Stimulated activated CD4-positive, alpha-beta T cell treated with anti-CD3 and anti-CD28 coated beads, TNF-alpha, amount 100 ng/mL, for 1 hour (primary cell): ENCODE data around the gene ATXN2.

Experiments used
- DNase-seq, 3 donors: peaks; one replicate each; pipeline ENCODE4 v3.0.0-alpha.2; 2020; ENCODE audit warnings: low read depth in 3 of 3, low spot score in 1 of 3

Gene ATXN2

DNA sequence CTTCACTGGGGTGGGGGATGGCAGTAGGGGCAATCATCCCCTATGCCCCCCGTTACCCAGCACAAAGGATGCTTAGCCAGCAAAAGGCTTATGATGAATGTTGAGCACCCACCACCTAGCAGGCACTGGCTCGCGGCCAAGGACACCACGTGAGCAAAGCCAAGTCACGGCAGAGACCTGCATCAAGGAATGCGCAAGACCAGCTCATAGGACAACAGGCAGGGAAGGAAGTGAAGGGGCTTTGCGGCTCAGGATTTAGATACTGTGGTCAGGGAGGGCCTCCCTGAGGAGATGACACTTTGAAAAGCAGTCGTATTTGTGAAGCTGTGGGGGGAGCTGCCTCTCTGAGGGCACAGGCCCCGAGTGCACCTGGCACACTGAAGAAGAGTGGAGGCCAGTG lies 160.6 kb downstream of the ATXN2 start:
- DNase-seq = peak in 1 of 3 donors; percentile 37

DNA sequence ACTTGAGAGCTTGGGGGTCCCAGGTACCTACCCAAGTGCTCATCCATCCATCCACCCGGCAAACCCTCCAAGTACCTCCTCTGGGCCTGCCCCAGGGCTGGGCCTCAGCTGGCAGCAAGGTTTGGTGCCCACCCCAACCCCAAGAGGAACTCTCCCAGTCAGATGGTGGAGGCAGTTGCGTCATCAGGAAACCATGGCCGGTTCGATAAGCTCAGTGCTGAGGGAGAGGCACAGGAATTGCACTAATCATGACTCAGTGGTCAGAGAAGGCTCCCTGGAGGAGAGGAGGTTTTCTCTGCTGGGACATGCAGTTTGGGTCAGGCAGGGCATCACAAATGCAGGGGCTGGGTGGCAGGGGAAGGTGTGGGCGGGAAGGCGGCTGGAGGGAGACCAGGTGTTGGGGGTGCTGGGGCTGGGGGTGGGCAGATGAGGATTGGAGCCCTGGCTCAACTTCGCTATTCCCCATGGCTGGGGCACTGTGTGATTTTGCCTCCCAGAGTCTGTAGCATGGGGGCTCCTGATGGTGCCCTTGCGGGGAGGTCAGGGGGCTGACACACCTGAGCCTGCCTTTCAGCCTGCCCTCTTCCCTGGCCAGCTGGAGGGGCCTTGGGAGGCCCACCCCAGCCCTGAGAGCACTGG lies 161.2 kb downstream of the ATXN2 start:
- no peak for DNase-seq

DNA sequence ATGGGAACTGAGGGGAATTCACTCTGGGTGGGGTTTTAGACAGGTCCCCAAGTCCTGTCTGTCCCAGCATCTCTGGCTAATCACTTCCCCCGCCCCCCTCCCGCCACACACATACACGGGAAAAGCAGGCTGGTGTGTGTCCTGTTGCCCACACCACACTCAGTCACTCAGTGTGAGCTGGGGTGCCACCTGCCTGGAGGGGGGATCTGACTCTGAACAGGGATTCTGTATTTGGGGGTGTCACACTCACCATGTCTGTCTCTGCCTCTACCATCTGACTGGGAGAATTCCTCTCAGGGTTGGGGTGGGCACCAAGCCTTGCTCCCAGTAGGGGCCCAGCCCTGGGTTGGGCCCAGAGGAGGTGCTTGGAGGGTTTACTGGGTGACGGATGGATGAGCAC lies 162.3 kb downstream of the ATXN2 start:
- DNase-seq = no peak

DNA sequence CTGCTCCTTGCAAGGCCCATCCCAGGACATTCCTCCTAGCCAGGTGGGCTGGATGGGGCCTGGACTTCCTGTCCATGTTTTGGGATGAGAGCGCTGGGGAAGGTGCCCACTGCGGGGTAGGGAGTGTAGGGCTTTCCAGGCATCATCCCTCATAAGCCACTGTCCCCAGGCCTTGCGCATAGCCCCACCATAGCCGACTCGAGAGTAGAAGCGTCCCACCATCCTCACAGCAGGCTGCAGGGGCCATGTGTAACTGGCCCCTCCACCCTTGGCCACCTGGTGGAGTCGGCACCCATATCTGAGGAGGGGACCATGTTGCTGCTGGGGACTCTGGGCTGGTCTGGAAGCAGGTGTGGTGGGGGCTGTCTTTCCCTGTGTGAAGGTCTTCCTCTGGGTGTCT lies 162.8 kb downstream of the ATXN2 start:
- no peak for DNase-seq

DNA sequence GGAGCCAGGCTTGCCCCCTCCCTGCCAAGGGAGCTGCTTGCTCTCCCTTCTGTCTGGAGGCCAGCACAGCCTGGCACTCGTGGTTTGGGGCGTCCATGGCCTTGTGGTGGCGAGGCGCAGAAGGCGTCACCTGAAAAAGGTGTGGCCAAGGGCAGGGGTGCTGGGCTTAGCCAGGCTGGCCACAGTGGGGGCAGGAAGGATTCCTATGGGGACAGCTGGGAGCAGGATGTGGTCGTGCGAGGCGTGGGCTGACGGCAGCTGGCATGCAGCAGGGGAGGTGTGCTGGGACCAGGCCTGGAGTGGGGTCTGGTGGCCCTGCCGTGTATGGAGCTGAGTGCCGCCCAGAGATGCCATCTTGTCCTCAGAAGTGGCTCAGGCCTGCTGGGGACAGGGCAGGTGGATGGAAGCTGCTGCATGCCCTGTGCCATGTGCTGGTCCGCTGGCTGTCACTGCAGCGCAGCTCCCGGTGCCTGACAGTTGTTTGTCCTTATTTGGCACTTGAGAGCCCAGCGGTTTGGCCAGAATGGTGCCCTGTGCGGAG lies 163.4 kb downstream of the ATXN2 start:
- DNase-seq = no peak

DNA sequence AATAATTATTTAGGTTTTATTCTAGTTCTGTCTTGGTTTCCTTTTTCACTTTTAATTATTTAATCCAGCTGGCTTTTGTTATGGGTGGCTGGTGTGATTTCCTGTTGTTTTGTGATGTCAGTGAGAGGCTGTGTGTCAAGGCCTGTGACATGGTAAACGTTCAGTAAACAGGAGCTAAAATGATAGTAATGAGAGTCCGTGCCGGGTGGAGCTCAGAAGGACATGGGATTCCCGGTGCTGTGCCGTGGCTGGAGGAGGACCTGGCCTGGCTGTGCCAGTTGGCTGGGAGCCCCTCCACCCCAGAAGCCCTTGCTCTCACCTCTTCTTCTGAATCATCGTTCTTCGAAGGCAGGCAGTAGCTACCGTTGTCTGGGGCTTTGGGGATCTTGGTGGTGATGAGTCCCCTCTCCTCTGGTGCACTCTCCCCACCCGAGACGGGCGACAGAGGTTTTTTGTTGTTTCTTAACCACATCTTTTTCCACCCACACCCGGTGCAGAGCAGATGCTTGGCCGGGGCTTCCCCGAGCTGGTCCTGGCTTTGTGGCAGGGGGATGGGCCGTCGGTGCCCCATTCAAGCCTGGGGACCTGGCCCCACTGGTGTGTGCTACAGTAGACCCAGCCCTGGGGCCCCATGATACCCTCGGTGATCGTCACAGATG lies 164.3 kb downstream of the ATXN2 start:
- peak; percentile 62 to 81 (median 79) for DNase-seq

DNA sequence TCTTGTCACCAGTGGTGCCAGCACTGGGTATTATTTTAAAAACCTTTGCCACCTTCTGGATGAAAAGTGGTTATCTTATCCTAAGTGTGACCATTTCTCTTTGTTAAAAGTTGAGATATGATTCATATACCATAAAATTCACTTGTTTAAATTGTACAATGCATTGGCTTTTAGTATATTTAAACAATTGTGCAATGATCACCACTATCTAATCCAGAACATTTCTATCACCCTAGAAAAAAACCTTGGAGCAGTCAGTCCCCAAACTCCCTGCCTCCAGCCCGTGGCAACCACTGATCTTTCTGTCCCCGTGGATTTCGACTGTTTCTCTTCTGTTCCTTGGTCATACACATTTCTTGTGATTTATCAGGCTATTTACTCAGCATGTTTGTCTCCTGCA lies 165.1 kb downstream of the ATXN2 start:
- no peak for DNase-seq

DNA sequence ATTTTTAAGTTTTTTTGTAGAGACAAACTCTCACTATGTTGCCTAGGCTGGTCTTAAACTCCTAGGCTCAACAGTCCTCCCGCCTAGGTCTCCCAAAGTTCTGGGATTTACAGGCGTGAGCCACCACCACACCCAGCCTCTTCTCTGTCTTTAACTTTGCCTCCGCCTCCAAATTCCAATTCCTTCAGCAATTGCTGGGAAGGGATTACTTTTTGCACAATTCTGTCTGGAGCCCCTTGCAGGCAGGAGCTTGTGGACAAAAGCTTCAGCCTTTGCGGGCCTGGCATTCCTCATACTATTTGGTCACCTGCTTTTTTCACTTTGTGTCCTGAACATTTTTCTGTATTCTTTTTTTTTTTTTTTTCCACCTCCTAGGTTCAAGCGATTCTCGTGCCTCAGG lies 167.3 kb downstream of the ATXN2 start:
- DNase-seq = no peak

DNA sequence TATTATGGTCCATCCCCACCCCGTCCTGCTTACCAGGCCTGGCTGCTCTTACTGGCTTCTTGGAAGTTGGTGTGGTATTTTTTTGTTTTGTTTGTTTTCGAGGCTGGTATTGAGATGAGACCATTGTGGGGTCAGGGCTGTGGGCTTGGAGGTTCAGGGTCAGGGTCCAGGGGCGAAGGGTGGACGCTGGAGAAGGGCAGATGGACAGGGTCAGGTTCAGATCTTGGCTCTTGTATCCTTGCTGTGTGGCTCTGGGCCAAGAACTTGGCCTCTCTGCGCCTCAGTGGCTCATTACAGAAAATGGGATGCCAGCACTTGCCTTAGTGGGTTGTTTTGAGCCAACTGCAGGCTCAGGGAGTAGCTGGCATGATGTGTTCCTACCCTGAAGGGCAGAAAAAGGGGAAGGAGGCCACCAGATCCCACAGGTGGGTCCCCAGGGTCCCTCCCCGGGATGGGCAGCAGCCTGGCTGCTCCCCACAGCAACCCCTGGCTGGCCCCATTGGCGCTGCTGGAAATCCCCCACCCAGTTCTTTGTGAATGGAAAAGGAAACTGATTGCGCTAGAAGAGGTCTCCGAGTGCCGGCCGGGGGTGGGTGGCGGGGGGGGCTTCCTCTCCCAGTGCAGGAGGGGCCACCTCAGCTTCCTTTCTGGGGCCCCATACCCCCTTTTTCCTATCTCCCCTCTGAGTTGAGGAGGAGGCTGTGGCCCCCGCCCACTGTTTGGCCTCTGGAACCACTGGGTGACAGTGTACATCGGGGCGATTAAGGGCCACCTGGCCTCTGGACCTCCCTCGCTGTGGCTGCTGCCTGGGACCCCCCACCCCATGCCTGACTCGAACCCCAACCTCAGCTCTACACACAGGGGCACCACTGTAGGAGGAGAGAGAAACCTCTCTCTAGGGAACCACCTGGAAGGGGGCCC lies 168.4 kb downstream of the ATXN2 start:
- peak in 2 of 3 donors; percentile 46 to 51 for DNase-seq

DNA sequence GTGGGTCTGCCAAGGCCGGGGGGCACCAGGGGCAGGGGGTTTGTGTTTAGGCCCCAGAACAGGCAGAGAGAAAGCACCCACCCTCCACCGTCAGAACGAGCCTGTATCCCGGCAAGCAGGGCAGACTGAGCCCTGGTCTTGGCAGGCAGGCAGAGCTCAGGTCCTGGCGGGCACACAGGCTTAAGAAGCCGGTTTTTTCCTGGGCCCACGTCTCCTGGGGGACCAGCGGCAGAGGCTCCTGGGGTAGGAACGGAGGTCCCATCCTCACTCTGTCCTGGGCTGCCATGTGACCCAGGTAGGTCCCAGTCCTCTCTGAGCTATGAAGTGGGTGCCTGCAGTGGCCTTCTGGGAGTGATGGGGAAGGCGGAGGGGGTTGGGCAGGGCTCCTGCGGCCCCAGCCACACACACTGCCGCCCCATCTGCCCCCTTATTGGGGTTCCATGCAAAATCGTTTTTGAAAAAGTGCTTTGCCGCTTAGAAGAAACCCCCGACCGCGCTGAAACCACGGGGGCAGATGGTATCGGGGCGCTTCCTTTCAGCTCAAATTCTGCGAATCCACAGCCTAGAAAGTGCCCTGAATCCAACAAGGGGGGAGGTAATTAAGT lies 169.2 kb downstream of the ATXN2 start:
- peak in 1 of 3 donors; percentile 39 for DNase-seq

DNA sequence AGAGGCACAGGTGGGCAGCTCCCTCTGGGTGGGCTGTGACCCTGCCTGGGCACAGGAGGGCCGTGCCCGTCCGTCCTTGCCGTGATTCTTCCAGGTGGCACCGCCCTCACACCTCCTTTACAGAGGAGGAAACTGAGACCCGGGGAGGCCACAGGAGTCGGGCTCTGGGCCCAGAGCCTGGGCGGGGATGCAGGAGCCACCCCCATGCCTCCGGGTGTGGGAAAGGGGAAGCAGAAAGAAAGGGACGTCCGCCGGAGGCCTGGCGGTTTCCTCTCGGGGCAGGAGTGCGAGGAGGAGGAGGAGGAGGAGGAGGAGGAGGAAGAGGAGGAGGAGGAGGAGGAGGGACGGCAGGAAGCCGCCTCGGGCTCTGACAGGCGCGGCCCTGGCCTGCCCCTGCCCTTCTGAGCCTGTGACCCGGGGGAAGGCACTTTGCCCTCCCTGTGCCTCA lies 170.4 kb downstream of the ATXN2 start:
- DNase-seq = no peak

DNA sequence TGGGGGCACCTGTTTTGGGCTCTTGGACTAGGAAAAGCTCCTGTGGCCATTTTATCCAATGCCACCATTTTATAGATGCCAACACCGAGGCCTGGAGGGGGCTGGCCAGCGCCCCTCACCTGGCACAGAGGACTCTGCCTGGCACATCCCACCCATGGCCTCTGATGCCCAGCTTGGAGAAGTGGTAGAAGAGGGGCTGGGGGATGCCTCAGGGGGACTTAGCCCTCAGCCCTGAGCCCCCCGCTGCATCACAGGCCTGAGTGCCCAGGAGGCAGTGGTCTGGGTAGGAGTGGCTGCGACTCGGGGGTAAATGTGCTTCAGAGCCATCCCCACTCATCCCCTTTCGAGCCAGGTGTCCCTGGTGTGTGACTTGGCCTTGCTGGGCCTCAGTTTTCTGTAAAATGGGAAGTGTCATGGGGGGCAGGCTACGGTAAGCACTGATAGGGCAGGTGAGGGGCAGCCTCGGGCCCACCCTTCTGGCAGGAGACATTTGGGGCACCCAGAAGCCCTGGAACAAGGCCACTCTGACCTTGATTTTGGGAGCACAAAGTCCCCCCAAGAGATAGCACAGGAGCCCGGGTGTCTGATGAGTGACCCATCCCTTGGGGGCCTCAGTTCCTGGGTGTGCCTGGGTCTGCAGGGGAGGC lies 170.9 kb downstream of the ATXN2 start:
- no peak for DNase-seq

DNA sequence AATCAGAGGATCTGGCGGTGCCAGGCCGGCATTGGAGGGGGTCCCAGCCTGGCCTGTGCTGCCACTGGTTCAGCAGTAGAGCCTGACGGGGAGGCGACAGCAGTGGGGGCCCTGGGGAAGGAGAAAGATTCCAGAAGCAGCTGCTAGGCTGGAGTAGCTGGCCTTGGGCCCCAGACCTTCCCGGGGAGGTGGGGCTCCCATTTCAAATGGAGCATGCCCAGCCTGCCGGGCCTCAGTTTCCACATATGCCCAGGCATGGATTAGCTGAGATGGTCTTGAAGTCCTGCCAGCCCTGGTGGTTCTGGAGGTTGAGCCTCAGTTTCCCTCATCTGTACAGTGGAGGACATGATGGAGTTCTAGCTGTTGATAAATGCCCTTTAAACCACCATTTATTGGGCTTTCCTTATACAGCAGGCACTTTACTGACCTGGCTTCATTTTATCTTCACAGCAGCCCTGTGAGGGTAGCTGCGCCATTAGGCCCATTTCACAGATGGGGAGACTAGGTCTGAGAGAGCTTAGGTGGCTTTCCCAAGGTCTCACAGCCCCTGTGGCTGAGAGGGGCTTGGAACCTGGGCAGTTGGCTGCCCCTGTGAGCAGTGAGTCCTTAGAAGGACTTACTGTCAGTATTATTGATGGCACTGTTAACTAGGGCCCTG lies 171.6 kb downstream of the ATXN2 start:
- no peak for DNase-seq

DNA sequence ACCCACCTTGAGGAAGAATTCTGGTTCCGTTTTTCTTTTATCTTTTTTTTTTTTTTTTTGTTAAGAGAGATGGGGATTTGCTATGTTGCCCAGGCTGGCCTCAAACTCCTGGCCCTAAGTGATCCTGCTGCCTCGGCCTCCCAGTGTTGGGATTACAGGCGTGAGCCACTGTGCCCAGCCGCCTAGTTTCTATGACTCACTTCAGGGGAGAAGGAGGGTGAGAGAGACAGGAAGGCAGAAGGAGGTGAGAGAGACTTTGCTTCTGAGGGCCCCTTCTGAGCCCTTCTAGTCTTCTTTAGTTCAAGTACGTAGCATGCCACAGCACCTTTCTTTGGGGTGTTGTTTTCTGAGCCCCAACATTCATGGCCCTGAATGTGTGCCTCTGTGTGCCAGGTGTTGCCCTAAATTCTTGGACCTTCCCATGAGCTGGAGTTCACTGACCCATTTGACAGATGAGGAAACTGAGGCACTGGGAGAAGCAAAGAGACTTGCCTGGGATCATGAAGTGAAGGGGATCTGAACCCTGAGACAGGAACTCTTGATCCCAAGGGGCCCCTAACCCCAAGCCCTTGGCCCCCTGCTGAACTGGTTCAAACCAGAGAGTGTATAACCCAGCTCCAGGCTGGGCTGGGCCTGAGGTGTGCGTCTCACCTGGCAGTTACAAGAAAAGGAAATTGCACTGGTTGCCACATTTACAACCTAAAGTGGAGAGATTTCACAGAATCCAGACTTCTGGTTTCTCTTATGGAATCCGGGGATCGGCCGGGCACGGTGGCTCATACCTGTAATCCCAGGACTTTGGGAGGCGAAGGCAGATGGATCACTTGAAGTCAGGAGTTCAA lies 172.6 kb downstream of the ATXN2 start:
- no peak for DNase-seq

DNA sequence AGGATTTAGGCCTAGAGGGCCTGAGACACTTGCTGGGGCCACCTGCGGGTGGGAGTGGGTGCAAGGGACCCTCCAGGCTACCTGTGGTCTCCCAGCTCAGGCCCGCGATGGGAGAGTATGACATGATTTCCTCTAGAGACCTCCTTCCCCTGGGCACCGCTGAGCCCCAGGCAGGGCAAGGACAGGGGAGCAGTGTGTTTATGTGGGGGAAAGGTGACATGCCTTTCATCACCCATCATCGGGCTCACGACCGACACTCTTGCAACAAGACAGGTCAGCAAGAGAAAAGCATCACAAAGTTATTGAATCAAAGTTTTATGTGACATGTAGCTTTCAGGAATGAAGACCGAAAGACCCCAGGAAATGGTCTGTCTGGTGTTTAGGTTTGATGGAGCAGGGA lies 173.5 kb downstream of the ATXN2 start:
- DNase-seq = no peak

DNA sequence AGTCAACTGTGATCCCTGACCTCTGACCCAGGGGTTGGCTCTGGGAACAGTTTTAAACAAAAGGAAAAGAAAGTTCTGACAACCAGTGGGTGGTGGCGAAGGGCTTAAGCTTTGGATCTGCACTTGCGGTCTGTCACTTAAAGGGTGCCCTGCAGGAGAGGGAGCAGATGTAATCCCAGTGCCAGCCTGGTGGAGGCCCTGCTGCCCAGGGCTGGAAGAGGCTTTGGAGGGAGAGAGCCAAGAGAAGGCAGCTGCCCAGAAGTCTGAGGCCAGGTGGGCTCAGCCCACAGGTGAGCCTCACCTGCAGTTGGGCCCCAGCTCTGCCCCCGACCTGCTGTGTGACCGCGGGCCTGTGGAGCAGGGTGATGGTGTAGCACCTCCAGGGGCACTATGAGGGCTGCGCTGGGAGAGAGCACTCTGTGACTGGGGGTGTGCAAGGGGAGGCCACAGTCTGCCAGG lies 174.3 kb downstream of the ATXN2 start:
- DNase-seq = no peak

DNA sequence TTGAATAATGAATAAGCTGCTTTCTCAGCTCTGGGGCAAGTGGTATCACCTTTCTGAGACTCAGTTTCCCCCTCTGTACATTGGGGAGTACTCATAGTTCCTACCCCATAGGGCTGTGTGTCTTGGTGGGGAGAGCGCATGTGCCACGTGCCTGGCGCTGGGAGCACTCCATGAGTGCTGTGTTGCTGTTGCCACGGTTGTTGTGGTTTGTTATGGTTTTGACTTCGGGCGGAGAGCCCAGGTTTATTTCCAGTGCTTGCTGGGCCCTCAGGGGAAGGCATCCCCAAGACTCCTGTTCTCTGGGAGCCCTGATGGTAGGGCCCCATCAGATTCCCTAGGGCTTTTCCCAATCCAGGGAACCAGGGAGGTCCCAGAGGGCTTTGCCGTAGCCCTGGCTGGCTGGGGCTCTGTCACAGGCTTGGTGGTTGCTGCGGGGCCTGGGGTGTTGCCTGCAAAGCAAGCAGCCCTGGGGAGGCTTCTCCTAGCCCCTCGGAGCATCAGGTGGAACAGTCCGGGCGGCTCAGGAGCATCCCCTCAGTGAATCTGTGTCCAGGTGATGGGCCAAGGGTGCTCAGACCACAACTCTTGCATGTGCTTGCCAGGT lies 174.8 kb downstream of the ATXN2 start:
- DNase-seq = no peak

DNA sequence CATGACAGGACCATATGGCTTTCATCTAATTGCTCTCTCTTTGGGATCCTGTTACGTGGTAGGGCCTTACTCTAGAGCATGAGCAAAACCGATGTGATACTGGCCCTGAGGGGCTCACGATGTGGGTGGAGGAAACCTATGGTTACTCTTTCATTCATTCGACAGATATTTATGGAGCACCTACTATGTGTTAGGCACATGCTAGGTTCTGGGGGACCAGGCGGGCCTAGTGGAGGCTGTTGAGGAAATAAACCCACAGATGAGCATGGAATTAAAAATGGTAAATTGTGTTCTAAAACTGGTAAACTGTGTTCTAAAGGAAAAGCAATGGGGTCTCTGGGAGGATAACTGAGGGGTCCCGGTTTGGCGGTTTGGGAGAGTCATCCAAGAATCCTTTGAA lies 178.6 kb downstream of the ATXN2 start:
- DNase-seq = no peak

DNA sequence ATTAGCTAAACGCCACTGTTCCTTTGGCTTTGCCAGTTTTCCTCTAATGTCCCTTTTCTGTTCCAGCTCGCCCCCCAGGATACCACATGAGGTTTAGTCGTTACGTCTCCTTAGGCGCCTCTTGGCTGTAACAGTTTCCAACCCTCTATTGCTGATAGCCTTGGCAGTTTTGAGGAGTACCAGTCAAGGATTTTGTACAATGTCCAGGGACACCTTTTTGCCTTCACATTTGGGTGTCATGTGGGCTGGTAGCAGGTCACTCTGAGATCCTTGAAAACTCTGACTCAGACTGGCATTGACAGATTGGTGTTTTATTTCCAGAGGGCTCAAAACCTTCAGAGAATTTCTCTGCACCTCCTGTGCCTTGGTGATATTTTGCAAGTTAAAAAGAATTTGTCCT lies 179.3 kb downstream of the ATXN2 start:
- no peak for DNase-seq
